HG03575 (cell line): ENCODE results near the gene ZNF474.

Experiments used
- ATAC-seq: cut with Tn5 transposase; IDR thresholded peaks from one replicate; pipeline ENCODE4 v1.9.1; 2021; ENCODE audit not compliant: unreplicated experiment, insufficient number of reproducible peaks, low FRiP score; ENCODE audit errors: extremely low read depth

Gene ZNF474

DNA sequence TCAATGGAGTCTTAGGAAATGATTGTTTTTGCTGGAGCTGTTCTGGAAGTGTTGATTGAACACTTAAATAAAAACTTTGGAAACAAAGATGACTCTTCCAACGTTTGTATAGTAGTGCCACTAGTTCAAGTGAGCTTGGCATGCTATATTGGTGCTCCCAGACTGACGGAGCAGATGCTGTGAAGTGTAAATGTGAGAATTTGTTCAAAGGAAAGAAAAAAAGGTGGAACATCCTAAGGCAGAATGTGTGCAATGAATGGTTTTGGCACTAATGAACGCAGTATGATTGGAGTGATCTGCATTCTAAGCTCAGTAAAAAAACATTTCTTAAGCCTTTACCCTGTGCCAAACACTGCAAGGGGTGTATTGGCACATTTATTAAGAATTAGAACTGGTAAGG lies 69.8 kb downstream of the ZNF474 start:
- no peak for ATAC-seq

DNA sequence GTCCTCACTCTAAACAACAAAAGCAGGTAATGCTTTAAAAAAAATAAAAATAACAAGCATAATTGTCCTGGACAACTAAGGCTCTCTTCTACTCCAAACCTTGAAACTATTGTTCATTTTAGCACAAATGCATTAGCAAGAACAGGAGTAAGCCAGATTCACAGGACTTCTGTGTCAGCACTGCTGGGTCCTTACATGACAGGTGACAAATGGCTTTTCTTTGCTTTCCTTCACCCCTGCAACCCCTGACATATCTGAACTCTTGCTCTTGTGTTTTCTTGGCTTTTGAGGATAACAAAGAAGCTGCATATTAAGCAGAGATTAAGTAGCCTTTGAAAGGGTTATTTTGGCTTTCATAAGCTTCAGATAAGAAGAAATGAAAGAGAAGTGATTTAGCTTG lies 71.1 kb downstream of the ZNF474 start:
- no peak for ATAC-seq

- ATAC-seq, result no peak
Observed at GRCh38 chr5:122200865-122201264, 71.5 kb downstream of the ZNF474 start.

- ATAC-seq, result no peak
Observed at GRCh38 chr5:122201365-122201764, 72.0 kb downstream of the ZNF474 start.

- no peak for ATAC-seq
Observed at GRCh38 chr5:122202952-122203351, 73.6 kb downstream of the ZNF474 start.
